PC-3 (cell line): Measurements from ENCODE around the gene RTL10. TPM values are rescaled to one million over a fixed set of nuclear protein-coding genes. Genes with fewer than 3 reads are reported as not detected.

Experiments
- ATAC-seq: fragments of 200-7000 bp; cut with Tn5 transposase; 2 replicates; pipeline ENCODE4 v1.9.1; 2020; ENCODE audit warnings: mild to moderate bottlenecking, moderate library complexity
- BruUV-seq: library from RNA; stranded (reverse); fragments of 400-500 nt; replicated peaks from 2 replicates; lab custom pipeline; 2021; lab: Mats Ljungman, UMichigan
- CTCF ChIA-PET: fragments of 300-600 bp; sonication (Branson Sonifier 250); formaldehyde crosslinking; loops from one replicate; lab custom pipeline; 2022; ENCODE audit warnings: antibody characterized with exemption; lab: Charles Lee
- POLR2A ChIA-PET: fragments of 300-600 bp; sonication (Branson Sonifier 250); formaldehyde crosslinking; loops from one replicate; lab custom pipeline; 2022; ENCODE audit warnings: antibody characterized with exemption; ENCODE audit not compliant: unreplicated experiment; lab: Charles Lee
- DNase-seq: peaks from one replicate; pipeline ENCODE4 v3.0.0-alpha.2; 2015
- H2AFZ ChIP-seq: fragments of 300-600 bp; sonication (generic); 2 replicates; pipeline ENCODE4 v1.6.0; 2016; ENCODE audit warnings: antibody characterized with exemption, low read length
- H3F3A ChIP-seq: fragments of 300-600 bp; sonication (generic); one replicate; pipeline ENCODE4 v1.6.0; 2017; ENCODE audit warnings: antibody characterized with exemption, low read length, control low read depth, mild to moderate bottlenecking; ENCODE audit not compliant: unreplicated experiment
- H3K27ac ChIP-seq: fragments of 300-600 bp; sonication (generic); 2 replicates; pipeline ENCODE4 v1.5.1; 2016; ENCODE audit warnings: mild to moderate bottlenecking, low read length
- H3K27me3 ChIP-seq: fragments of 300-600 bp; sonication (generic); 2 replicates; pipeline ENCODE4 v1.6.1; 2016; ENCODE audit warnings: low read length, mixed read lengths
- H3K36me3 ChIP-seq: fragments of 300-600 bp; sonication (generic); 2 replicates; pipeline ENCODE4 v1.6.1; 2016; ENCODE audit warnings: low read depth, mixed run types, low read length, mixed read lengths
- H3K4me1 ChIP-seq: fragments of 300-600 bp; sonication (generic); 2 replicates; pipeline ENCODE4 v1.5.1; 2016; ENCODE audit warnings: low read length; ENCODE audit not compliant: insufficient read depth
- H3K4me2 ChIP-seq: fragments of 300-600 bp; sonication (generic); 2 replicates; pipeline ENCODE4 v1.6.0; 2016; ENCODE audit warnings: low read length
- H3K4me3 ChIP-seq: fragments of 300-600 bp; sonication (generic); 2 replicates; pipeline ENCODE4 v1.5.1; 2016; ENCODE audit warnings: mild to moderate bottlenecking, low read length, mixed read lengths
- H3K79me2 ChIP-seq: fragments of 300-600 bp; sonication (generic); 2 replicates; pipeline ENCODE4 v1.6.1; 2017; ENCODE audit warnings: low read length, mixed read lengths
- H3K9ac ChIP-seq: fragments of 300-600 bp; sonication (generic); 2 replicates; pipeline ENCODE4 v1.6.0; 2016; ENCODE audit warnings: mild to moderate bottlenecking, low read length
- H3K9me2 ChIP-seq: fragments of 300-600 bp; sonication (generic); replicated peaks from 2 replicates; pipeline ENCODE4 v1.6.1; 2016; ENCODE audit warnings: mixed run types, low read length, mixed read lengths
- H3K9me3 ChIP-seq: fragments of 300-600 bp; sonication (generic); 2 replicates; pipeline ENCODE4 v1.6.1; 2016; ENCODE audit warnings: low read length, mixed read lengths
- H4K20me1 ChIP-seq: fragments of 300-600 bp; sonication (generic); 2 replicates; pipeline ENCODE4 v1.6.1; 2016; ENCODE audit warnings: low read length, mixed read lengths
- EZH2 ChIP-seq: fragments of 300-600 bp; sonication (generic); IDR thresholded peaks from one replicate; pipeline ENCODE4 v1.6.1; 2017; ENCODE audit warnings: antibody characterized with exemption, mild to moderate bottlenecking, low read length; ENCODE audit not compliant: unreplicated experiment
- EZH2phosphoT487 ChIP-seq: fragments of 300-600 bp; sonication (generic); IDR thresholded peaks from 2 replicates; pipeline ENCODE4 v1.6.1; 2018; ENCODE audit warnings: mild to moderate bottlenecking, antibody characterized with exemption, low read length, borderline replicate concordance
- intact Hi-C: fragments of 100-400 bp; cut with micrococcal nuclease; formaldehyde crosslinking; loops from 2 replicates; pipeline ENCODE4 v1.9.0; 2023
- total RNA-seq: library from RNA; depleted of rRNA; stranded (reverse); fragments of >200 nt; gene quantifications from 2 replicates; pipeline ENCODE4 v1.2.3, GENCODE V29; 2014
- TF ChIP-seq, protein P1 (sequence below): fragments of 300-600 bp; sonication (generic); conservative IDR thresholded peaks from 2 replicates; pipeline ENCODE4 v1.5.1; 2017; ENCODE audit warnings: antibody characterized with exemption, low read depth, mild to moderate bottlenecking, low read length

Gene RTL10
- total RNA-seq, 1 experiment from 2014 or later: 7.8 TPM

GRCh38 chr22:19846620-19847344 is 7.9 kb downstream of the RTL10 start:
- H3K4me3 ChIP-seq: no peak overlapping the region
- ChIA-PET CTCF (no interaction called here), POLR2A (no interaction called here)
- BruUV-seq: no TSS peak
- H3K27ac ChIP-seq: no peak overlapping the region
- ATAC-seq: no peak
- H3K4me2 ChIP-seq: no peak overlapping the region
- H3K27me3 ChIP-seq: no peaks in the 10 kb centered on the region
- intact Hi-C loops: no loop called here
- no peak overlapping the region for H2AFZ ChIP-seq
- H3K9me2 ChIP-seq: no peaks in the 10 kb centered on the region
- H4K20me1 ChIP-seq: peaks cover 5% of the 10 kb centered on the region; the same call in 1 of the 2 replicates
- no peak for DNase-seq
- H3K79me2 ChIP-seq: peaks cover 37% of the 10 kb centered on the region
- TF ChIP-seq EZH2phosphoT487 (no peak), EZH2 (no peak)
- TF ChIP-seq, protein P1, sequence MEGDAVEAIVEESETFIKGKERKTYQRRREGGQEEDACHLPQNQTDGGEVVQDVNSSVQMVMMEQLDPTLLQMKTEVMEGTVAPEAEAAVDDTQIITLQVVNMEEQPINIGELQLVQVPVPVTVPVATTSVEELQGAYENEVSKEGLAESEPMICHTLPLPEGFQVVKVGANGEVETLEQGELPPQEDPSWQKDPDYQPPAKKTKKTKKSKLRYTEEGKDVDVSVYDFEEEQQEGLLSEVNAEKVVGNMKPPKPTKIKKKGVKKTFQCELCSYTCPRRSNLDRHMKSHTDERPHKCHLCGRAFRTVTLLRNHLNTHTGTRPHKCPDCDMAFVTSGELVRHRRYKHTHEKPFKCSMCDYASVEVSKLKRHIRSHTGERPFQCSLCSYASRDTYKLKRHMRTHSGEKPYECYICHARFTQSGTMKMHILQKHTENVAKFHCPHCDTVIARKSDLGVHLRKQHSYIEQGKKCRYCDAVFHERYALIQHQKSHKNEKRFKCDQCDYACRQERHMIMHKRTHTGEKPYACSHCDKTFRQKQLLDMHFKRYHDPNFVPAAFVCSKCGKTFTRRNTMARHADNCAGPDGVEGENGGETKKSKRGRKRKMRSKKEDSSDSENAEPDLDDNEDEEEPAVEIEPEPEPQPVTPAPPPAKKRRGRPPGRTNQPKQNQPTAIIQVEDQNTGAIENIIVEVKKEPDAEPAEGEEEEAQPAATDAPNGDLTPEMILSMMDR: no peak
- H3K9me3 ChIP-seq: no peaks in the 10 kb centered on the region
- H3K36me3 ChIP-seq: peaks cover 2% of the 10 kb centered on the region; the same call in 1 of the 2 replicates
- no peak overlapping the region for H3K9ac ChIP-seq
- peaks cover 38% of the 10 kb centered on the region for H3K4me1 ChIP-seq
- no peaks in the 10 kb centered on the region for H3F3A ChIP-seq

GRCh38 chr22:19845054-19845722 is 9.5 kb downstream of the RTL10 start:
- H3K9me3 ChIP-seq: no peaks in the 10 kb centered on the region
- POLR2A ChIA-PET: no interaction called here
- intact Hi-C loops: no loop called here
- ATAC-seq (no peak), DNase-seq (no peak)
- H3K9ac ChIP-seq: no peak overlapping the region
- no peaks in the 10 kb centered on the region for H3K9me2 ChIP-seq
- no peak for TF ChIP-seq EZH2phosphoT487
- TF ChIP-seq, protein P1: no peak
- no peak for TF ChIP-seq EZH2
- H3K79me2 ChIP-seq: peaks cover 21% of the 10 kb centered on the region
- no TSS peak for BruUV-seq
- peaks cover 23% of the 10 kb centered on the region for H3K4me1 ChIP-seq
- H3K4me2 ChIP-seq: no peak overlapping the region
- CTCF ChIA-PET: no interaction called here
- H3K27me3 ChIP-seq: no peaks in the 10 kb centered on the region
- H3K36me3 ChIP-seq: no peaks in the 10 kb centered on the region
- H4K20me1 ChIP-seq: 0 out of 2 replicates have a peak, but pooled peaks cover 3% of the 10 kb centered on the region
- no peak overlapping the region for H3K4me3 ChIP-seq
- H3F3A ChIP-seq: no peaks in the 10 kb centered on the region
- no peak overlapping the region for H3K27ac ChIP-seq
- H2AFZ ChIP-seq: no peak overlapping the region
